Right cardiac atrium (tissue), 5 donors: ENCODE measurements around the gene GTF3C2. TPM values are rescaled to one million over a fixed set of nuclear protein-coding genes. Genes with fewer than 3 reads are reported as not detected.

ENCODE experiments used
- ATAC-seq, 2 donors: fragments of 200-7000 bp; cut with Tn5 transposase; one replicate each; pipeline versions ENCODE4 v1.8.0 to v1.9.1; 2020; ENCODE audit warnings: moderate library complexity in 2 of 2, mild to moderate bottlenecking in 1 of 2
- DNase-seq, 3 donors: peaks; one replicate each; pipeline ENCODE4 v3.0.0-alpha.2; 2020
- H3K27ac ChIP-seq: one replicate; pipeline ENCODE4 v1.5.1; 2013; ENCODE audit warnings: mild to moderate bottlenecking, low read length, control low read depth, moderate library complexity
- H3K27me3 ChIP-seq: one replicate; pipeline ENCODE4 v1.6.1; 2013; ENCODE audit not compliant: control insufficient read depth, insufficient read depth
- H3K4me1 ChIP-seq: one replicate; pipeline ENCODE4 v1.6.1; 2013; ENCODE audit warnings: low read length; ENCODE audit not compliant: control insufficient read depth, insufficient read depth
- H3K4me3 ChIP-seq: one replicate; pipeline ENCODE4 v1.5.1; 2013; ENCODE audit warnings: low read length, control low read depth
- H3K9me3 ChIP-seq: one replicate; pipeline ENCODE4 v1.6.1; 2013; ENCODE audit warnings: low read length; ENCODE audit not compliant: control insufficient read depth
- WGBS: extraction: QIAGEN DNeasy Blood & Tissue Kit; methylation state at CpG from one replicate; pipeline ENCODE4 v1.1.7; 2013; 5-methylcytosine and 5-hydroxymethylcytosine counted together
- intact Hi-C, 4 donors: fragments of 100-400 bp; cut with DNase I; formaldehyde crosslinking; loops; one replicate each; pipeline versions ENCODE4 v1.11.0 to v1.14.0; 2022 to 2023
- polyA plus RNA-seq: library from polyadenylated mRNA; stranded (reverse); fragments of 200-250 nt; gene quantifications from one replicate; pipeline ENCODE4 v1.2.3, GENCODE V29; 2013
- total RNA-seq, 4 donors: library from RNA; stranded (reverse); fragmentation: NEBNext Ultra II Directional; extraction: Animal tissue kit (Norgen Biotek cat#: 25700); gene quantifications; one replicate each; pipeline ENCODE4 v1.2.1, GENCODE V29; 2021
- donor health status: healthy with polysubstance abuse.
- donor health status: DM: no; HTN: yes; CAD: no.
- donor health status: DM: no; HTN: no; CAD: no.
- donor health status: DM: no; HTN: yes; CAD: no; lungs with severe emphysema.
- donor health status: DM: yes; HTN: yes; CAD: no.

The GTF3C2 gene
- total and polyA plus RNA-seq, 5 donors: 16.9 to 32.1 (median 24.9) TPM

DNA sequence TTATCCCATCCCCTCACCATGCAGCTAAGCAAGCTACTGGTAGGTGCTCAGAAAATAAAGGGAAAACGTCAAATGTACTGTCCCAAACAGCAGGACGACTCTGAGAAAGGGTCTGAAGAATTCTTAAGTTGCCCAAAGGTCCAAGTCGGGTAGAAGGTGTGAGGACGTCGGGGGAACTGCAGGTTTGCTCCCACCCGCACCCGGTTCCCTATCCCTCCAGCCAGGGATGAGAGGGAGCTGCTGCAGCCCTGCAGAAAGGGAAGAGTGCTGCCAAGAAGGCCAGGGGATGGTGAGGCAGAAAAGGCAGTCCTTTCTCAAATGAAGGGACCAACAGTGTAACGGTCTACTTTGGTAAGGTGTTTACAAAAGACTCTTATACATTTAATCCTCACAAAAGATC is 41.4 kb downstream of the GTF3C2 start:
- no peaks in the 10 kb centered on the region for H3K4me1 ChIP-seq
- no peaks in the 10 kb centered on the region for H3K9me3 ChIP-seq
- H3K27ac ChIP-seq: no peak overlapping the region
- WGBS: 72% methylated on average over 8 of the region's 8 CpGs
- H3K4me3 ChIP-seq: no peak overlapping the region
- H3K27me3 ChIP-seq: no peaks in the 10 kb centered on the region
- ATAC-seq: no peak
- no peak for DNase-seq
- intact Hi-C loops: no loop called here

DNA sequence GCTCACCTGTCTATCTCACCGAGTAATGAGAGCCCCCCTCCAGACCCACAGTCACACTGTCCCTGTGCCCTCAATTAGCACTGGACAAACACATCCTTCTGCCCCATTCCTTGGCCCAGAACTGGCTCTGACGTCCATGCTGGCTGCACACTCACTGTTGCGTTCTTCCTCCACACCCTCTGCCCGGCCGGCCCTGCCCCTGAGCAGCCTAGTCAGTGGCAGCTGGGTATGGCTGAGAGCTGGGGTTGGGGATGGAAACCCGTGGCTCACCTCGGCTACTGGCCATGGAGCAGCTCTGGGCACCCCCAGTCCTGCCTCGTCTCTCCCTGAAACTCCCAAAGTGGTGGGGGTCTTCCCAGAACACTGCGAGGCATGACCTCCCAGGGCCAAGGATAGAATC is 41.9 kb downstream of the GTF3C2 start:
- 81% methylated on average over 9 of the region's 9 CpGs for WGBS
- Histone ChIP-seq H3K4me1 (no peaks in the 10 kb centered on the region), H3K9me3 (no peaks in the 10 kb centered on the region), H3K27me3 (no peaks in the 10 kb centered on the region), H3K4me3 (no peak overlapping the region), H3K27ac (no peak overlapping the region)
- DNase-seq (no peak), ATAC-seq (peak in 1 of 2 donors; percentile 8)
- intact Hi-C loops: no loop called here

DNA sequence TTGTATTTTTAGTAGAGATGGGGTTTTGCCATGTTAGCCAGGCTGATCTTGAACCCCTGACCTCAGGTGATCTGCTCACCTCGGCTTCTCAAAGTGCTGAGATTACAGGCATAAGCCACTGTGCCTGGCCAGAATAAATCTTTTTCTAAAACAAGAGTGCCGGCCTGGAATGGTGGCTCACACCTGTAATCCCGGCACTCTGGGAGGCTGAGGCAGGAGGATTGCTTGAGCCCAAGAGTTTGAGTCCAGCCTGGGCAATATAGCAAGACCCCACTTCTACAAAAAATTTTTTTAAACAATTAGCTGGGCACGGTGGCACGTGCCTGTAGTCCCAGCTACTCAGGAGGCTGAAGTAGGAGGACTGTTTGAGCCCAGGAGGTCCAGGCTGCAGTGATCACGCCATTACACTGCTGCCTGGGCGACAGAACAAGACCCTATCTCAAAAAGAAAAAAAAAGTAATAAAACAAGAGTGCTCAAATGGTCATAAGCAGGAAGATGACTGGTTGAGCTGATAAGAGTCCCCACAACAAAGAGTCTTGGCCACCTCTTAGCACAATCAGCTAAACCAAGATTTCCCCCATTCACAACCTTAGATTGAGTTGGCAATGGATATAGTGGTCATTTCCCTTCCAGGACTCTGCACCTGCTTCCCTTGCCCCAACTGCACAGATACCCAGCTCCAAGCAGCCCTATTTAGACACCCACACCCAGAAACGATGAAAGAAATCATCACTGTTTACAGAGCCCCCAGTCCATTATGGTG is 42.5 kb downstream of the GTF3C2 start:
- ATAC-seq: no peak
- 89% methylated on average over 8 of the region's 8 CpGs for WGBS
- intact Hi-C loops: no loop called here

DNA sequence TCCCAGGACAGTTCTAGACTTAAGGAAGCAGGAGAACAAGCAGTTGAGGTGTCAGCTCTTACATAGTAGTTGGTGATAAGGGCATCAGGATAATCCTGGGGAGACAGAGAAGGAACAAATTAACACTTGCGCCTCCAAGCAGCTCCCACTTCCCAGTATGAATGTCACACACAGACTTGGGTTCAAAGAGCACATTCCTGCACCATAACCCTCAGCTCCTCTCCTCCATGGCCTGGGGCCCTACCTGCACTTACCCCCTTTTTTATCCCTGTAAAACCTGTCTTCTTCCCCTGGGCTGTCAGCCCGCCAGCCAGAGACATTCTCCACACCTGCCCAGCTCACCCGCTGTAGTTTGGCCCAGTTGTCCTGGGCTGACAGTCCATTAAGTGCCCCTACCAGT is 44.4 kb downstream of the GTF3C2 start:
- DNase-seq (no peak), ATAC-seq (no peak)
- 92% methylated on average over 3 of the region's 3 CpGs for WGBS
- Histone ChIP-seq H3K27me3 (no peaks in the 10 kb centered on the region), H3K4me1 (no peaks in the 10 kb centered on the region), H3K4me3 (no peak overlapping the region), H3K27ac (no peak overlapping the region), H3K9me3 (no peaks in the 10 kb centered on the region)
- intact Hi-C loops: no loop called here

More for the DNA sequence above, 42.5 kb downstream of the GTF3C2 start:
- Histone ChIP-seq H3K27me3 (no peaks in the 10 kb centered on the region), H3K4me3 (no peak overlapping the region), H3K9me3 (no peaks in the 10 kb centered on the region), H3K4me1 (no peaks in the 10 kb centered on the region), H3K27ac (no peak overlapping the region)
- no peak for DNase-seq

DNA sequence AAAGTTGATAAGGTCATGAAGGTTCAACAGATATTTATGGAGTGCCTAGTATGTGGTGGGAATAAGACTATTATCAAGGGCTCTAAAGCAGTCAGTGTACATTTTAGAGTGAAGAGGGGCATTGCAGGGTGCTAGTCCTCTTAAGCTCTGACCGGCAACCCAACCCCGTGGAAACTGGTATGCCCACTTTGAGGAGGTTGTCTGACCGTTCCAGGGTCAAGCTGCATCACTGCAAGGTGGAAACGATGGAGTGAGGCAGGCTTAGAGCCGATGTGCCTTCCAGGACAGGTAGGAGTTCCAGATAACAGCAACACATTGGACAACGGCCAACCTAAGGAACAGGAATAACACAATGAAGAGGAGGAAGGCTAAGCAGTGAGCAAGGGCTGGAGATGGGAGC is 46.9 kb downstream of the GTF3C2 start:
- H3K4me3 ChIP-seq: no peak overlapping the region
- intact Hi-C loops: no loop called here
- no peak overlapping the region for H3K27ac ChIP-seq
- H3K4me1 ChIP-seq: no peaks in the 10 kb centered on the region
- DNase-seq: no peak
- no peak for ATAC-seq
- 91% methylated on average over 6 of the region's 6 CpGs for WGBS
- no peaks in the 10 kb centered on the region for H3K27me3 ChIP-seq
- H3K9me3 ChIP-seq: no peaks in the 10 kb centered on the region

DNA sequence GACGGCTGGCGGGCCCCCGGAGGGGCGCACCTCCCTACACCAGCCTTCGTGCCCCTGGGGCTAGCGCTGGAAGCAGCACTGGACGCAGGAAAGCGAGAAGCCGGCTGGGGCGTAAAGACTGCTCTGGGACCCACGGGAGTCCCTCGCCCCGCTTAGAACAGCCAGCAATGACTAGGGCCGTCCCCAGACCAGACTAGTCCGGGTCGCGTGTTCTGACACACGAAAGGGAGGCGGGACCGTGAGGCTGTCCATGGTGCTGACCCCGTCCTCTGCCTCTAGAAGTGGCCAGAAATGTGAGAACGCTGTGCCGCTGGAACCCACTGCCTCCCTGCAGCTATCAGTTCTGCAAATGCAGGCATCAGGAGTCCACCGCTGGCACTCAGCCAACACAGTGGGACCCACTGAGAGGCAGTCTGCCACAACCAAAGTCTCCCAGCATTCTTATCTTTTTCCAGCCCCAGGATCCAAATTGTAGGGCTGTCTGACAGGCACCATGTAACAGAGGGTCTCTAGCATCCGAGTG is 48.1 kb downstream of the GTF3C2 start, which contains the start of gene UCN:
Gene UCN, minus strand, starts transcription at position 87 of the 523 bp plus-strand sequence. CDS start 550 bp downstream, outside the sequence.
- WGBS: 27% methylated on average over 25 of the region's 25 CpGs
- Histone ChIP-seq H3K9me3 (no peaks in the 10 kb centered on the region), H3K27me3 (no peaks in the 10 kb centered on the region), H3K4me1 (no peaks in the 10 kb centered on the region), H3K4me3 (no peak within 1 kb of the TSS), H3K27ac (no peak within 1 kb of the TSS)
- ATAC-seq (peak; percentile 46 to 53), DNase-seq (peak; percentile 55 to 85 (median 79))
- intact Hi-C loops: no loop called here

DNA sequence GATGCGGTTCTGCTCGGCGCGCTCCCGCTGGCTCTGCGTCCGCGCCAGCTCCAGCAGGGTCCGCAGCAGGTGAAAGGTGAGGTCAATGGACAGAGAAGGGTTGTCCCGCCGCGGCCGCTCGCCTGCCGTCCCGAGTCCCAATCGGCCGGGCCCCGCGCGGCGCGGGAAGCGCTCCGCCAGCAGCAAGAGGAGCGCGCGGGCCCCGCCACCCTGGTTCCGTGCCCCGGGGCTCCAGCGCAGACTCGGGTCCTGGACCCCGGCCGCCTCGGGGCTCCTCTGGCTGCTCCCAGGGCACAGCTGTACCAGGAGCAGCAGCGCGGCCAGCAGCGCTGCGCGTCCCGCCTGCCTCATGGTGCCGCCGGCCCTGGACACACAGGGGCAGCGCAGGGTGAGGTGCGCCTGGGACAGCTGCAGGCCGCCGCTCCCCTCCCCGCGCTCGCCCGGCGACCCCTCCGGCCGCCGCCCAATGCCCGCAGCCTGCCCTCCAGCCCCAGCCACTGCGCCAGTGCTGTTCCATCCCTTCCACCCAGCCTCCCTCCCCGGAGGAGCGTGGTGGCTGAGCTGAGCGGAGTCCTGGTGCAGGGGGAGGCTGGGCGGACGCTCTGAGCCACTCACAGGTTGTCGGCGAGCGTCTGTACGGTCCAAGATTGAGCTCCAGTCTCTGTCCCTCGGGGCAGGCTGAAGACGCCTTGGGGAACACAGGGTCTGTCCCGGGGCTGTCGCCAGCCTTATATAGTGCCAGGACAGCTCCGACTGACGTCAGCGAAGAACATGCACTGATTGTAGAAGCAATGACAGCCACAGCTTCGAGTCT is 48.8 kb downstream of the GTF3C2 start:
- H3K4me3 ChIP-seq: no peak overlapping the region
- ATAC-seq: peak; percentile 4 to 5
- H3K4me1 ChIP-seq: no peaks in the 10 kb centered on the region
- WGBS: 23% methylated on average over 75 of the region's 75 CpGs
- H3K9me3 ChIP-seq: no peaks in the 10 kb centered on the region
- peak in 2 of 3 donors; percentile 26 to 57 for DNase-seq
- intact Hi-C loops: no loop called here
- H3K27me3 ChIP-seq: no peaks in the 10 kb centered on the region
- no peak overlapping the region for H3K27ac ChIP-seq

DNA sequence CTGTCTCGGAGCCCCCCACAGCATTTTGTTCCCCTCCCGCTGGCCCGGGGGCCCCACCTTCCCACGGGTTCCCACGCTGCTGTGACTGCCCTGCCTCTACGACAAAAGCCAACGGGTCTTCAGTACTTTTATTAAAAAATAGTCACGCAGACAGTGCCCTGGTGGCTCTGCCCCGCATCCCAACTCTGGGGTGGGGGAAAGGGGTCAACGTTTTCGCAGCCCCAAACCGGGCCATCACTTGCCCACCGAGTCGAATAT is 49.3 kb downstream of the GTF3C2 start:
- no peaks in the 10 kb centered on the region for H3K4me1 ChIP-seq
- DNase-seq: no peak
- no peak for ATAC-seq
- H3K9me3 ChIP-seq: no peaks in the 10 kb centered on the region
- H3K27me3 ChIP-seq: no peaks in the 10 kb centered on the region
- 20% methylated on average over 14 of the region's 14 CpGs for WGBS
- intact Hi-C loops: no loop called here
- no peak overlapping the region for H3K27ac ChIP-seq
- no peak overlapping the region for H3K4me3 ChIP-seq

DNA sequence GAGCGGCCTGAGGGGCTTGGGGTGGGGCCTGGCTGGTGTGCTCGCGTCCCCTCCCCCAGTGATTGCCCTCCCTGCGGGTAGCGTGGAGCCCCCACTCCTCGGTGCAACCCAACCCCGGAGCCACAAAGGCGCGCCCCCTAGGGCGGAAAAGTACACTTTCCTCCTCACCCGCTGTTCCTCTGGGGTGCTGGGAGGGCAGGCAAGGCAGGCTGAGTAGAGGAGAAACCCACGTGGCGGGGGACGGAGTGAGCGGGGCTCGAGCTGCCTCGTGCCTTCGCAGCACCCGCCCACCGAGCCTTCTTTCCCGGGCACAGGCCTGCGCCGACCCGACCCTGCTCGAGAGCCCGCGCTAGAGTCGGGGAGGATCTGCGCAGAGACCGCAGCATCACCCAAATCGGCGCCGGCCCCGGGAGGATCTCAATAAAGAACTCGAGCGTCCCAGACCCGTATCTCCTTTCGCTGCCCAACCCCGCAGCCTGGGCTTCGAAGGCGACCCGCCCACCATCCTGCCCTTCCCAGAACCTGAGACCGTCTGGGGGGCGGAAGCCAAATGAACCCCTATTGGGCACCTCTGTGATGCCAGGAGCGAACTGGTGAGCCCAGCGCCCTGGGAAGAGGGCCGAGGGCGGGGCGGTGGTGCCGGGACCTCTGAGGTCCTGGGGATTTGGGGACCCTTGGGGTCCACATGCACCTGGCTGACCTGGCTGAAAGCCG is 49.8 kb downstream of the GTF3C2 start:
- WGBS: 24% methylated on average over 51 of the region's 51 CpGs
- no peaks in the 10 kb centered on the region for H3K4me1 ChIP-seq
- no peak overlapping the region for H3K4me3 ChIP-seq
- no peak overlapping the region for H3K27ac ChIP-seq
- DNase-seq (no peak), ATAC-seq (no peak)
- no peaks in the 10 kb centered on the region for H3K9me3 ChIP-seq
- intact Hi-C loops: no loop called here
- no peaks in the 10 kb centered on the region for H3K27me3 ChIP-seq

DNA sequence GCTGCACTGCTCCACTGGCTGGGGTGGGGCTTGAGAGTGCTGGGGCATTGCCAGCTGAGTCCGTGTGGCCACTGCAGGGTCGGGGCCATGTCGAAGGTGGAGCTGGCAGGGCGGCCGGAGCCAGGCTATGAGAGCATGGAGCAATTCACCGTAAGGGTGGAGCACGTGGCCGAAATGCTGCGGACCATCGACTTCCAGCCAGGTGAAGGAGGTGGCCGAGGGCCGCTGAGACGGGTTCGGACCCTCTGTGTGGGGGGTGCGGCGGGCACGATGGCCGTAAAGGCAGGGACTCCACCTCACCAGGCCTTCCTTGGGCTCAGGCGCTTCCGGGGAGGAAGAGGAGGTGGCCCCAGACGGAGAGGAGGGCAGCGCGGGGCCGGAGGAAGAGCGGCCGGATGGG is 50.4 kb downstream of the GTF3C2 start:
- no peak for ATAC-seq
- no peaks in the 10 kb centered on the region for H3K27me3 ChIP-seq
- H3K4me3 ChIP-seq: no peak overlapping the region
- H3K9me3 ChIP-seq: no peaks in the 10 kb centered on the region
- peak in 1 of 3 donors; percentile 64 for DNase-seq
- H3K27ac ChIP-seq: no peak overlapping the region
- WGBS: 41% methylated on average over 26 of the region's 26 CpGs
- intact Hi-C loops: no loop called here
- no peaks in the 10 kb centered on the region for H3K4me1 ChIP-seq

DNA sequence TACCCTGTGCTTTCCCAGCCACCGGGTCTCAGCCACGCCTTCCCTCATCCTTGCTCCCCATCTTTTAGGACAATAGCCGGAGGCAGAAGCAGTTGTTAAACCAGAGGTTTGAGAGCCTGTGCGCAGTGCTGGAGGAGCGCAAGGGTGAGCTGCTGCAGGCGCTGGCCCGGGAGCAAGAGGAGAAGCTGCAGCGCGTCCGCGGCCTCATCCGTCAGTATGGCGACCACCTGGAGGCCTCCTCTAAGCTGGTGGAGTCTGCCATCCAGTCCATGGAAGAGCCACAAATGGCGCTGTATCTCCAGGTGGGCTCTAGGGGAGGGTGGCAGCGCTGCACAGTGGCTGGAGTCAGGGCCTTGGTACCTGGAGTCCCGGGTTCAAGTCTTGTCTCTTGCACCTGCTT is 51.0 kb downstream of the GTF3C2 start:
- ATAC-seq (no peak), DNase-seq (no peak)
- intact Hi-C loops: no loop called here
- Histone ChIP-seq H3K4me1 (no peaks in the 10 kb centered on the region), H3K9me3 (no peaks in the 10 kb centered on the region), H3K4me3 (no peak overlapping the region), H3K27me3 (no peaks in the 10 kb centered on the region), H3K27ac (no peak overlapping the region)
- WGBS: 91% methylated on average over 16 of the region's 16 CpGs
